ENCODE results near the gene TBX15.

DNA sequence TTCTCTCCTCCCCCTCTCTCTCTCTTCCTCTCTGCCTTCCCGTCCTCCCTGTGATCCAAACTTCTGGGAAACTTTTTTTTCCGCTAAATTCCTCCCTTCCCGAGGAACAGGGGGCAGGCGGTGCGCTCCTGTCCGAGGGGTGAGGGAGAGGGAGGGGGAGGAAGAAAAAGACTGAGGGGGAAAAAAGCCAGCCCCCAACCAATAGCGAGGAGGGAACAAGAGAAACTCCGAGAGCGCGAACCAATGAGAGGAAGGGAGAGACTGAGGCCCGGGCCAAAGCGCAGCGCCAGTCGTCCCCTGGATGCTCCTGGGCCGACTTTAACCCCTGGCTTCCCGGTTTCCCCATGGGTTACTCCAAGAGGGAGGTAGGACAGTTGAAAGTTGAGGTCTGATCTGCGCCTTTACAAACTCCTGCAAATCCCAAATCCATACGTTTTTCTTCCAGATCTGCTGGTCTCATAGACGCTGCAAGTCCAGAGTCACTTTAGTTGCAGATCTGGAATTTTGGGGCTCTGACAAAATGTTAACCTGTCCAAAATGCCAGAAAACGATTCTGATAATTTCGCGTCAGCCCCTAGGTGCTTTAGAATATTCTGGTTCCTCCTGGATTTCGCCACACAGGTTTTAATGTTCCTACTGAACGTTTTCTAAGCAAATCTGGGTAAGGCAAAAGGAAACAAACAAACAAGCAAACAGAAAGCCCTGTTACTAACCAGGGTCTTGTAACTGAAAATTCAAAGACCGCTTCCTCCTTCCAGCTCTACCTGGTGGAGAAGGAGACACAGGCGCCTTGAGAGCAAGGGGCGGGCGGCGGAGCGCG lies at the start of gene TBX15:
- TF ChIP-seq, protein P1, sequence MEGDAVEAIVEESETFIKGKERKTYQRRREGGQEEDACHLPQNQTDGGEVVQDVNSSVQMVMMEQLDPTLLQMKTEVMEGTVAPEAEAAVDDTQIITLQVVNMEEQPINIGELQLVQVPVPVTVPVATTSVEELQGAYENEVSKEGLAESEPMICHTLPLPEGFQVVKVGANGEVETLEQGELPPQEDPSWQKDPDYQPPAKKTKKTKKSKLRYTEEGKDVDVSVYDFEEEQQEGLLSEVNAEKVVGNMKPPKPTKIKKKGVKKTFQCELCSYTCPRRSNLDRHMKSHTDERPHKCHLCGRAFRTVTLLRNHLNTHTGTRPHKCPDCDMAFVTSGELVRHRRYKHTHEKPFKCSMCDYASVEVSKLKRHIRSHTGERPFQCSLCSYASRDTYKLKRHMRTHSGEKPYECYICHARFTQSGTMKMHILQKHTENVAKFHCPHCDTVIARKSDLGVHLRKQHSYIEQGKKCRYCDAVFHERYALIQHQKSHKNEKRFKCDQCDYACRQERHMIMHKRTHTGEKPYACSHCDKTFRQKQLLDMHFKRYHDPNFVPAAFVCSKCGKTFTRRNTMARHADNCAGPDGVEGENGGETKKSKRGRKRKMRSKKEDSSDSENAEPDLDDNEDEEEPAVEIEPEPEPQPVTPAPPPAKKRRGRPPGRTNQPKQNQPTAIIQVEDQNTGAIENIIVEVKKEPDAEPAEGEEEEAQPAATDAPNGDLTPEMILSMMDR (IDR thresholded peaks at IDR 0.05; ENCODE audit: low read depth, low read length): no peak
- no peak for TF ChIP-seq EZH2phosphoT487 (IDR thresholded peaks at IDR 0.05; ENCODE audit: low read depth)

All from OCI-LY3 (cell line).